B cell (primary cell): ENCODE results near the gene PFKM. TPM values are rescaled to one million over a fixed set of nuclear protein-coding genes. Genes with fewer than 3 reads are reported as not detected.

Experiments
- ATAC-seq: fragments of 200-7000 bp; cut with Tn5 transposase; one replicate; pipeline ENCODE4 v1.10.0; 2021; ENCODE audit warnings: low read depth, mild to moderate bottlenecking, moderate number of reproducible peaks, moderate library complexity
- CTCF ChIA-PET: fragments of 350-600 bp; sonication (Branson Sonifier 250); formaldehyde crosslinking; loops from one replicate; lab custom pipeline; 2021; ENCODE audit warnings: antibody characterized with exemption, inconsistent platforms; lab: Charles Lee
- POLR2A ChIA-PET: fragments of 350-600 bp; sonication (Branson Sonifier 250); formaldehyde crosslinking; loops from one replicate; lab custom pipeline; 2021; ENCODE audit warnings: antibody characterized with exemption; lab: Charles Lee
- DNase-seq: peaks from one replicate; pipeline ENCODE4 v3.0.0; 2013
- H2AFZ ChIP-seq: 2 replicates; pipeline ENCODE4 v1.6.1; 2012; ENCODE audit warnings: mild to moderate bottlenecking, low read depth, low read length; ENCODE audit not compliant: insufficient read depth, poor library complexity, severe bottlenecking
- H3K27ac ChIP-seq, 2 donors: 1 replicate in 1 of 2; 2 replicates in 1 of 2; pipeline ENCODE4 v1.5.1; 2012 to 2013; ENCODE audit warnings: low read length in 2 of 2, mild to moderate bottlenecking in 2 of 2, moderate library complexity in 1 of 2
- H3K27me3 ChIP-seq, 4 experiments: fragments of 200-600 bp in 1 of 4; sonication (generic) in 1 of 4; replicated peaks in 1 of 4; 1 replicate in 2 of 4; 2 replicates in 2 of 4; pipeline versions ENCODE4 v1.6.1 to v1.7.0; 2013 to 2016; ENCODE audit warnings: low read length in 3 of 4, mild to moderate bottlenecking in 2 of 4, mixed read lengths in 1 of 4, moderate library complexity in 1 of 4; ENCODE audit not compliant: insufficient read depth in 4 of 4, control insufficient read depth in 3 of 4; ENCODE audit errors: control extremely low read depth in 1 of 4
- H3K36me3 ChIP-seq, 2 experiments: replicated peaks in 1 of 2; 1 replicate in 1 of 2; 2 replicates in 1 of 2; pipeline versions ENCODE4 v1.6.1 to v1.7.1; 2013; ENCODE audit warnings: low read length in 1 of 2; ENCODE audit not compliant: insufficient read depth in 2 of 2, control insufficient read depth in 1 of 2; ENCODE audit errors: control extremely low read depth in 1 of 2, extremely low read depth in 1 of 2
- H3K4me1 ChIP-seq, 2 donors: fragments of 200-600 bp in 1 of 2; sonication (generic) in 1 of 2; 1 replicate in 1 of 2; 2 replicates in 1 of 2; pipeline versions ENCODE4 v1.5.1 to v1.6.1; 2013 to 2017; ENCODE audit warnings: low read length in 2 of 2; ENCODE audit not compliant: control insufficient read depth in 2 of 2, insufficient read depth in 2 of 2
- H3K4me2 ChIP-seq: replicated peaks from 2 replicates; pipeline ENCODE3; 2012; ENCODE audit warnings: mild to moderate bottlenecking, low read depth, low read length; ENCODE audit not compliant: poor library complexity, severe bottlenecking
- H3K4me3 ChIP-seq, 5 experiments: fragments of 200-600 bp in 1 of 5; sonication (generic) in 1 of 5; 1 replicate in 3 of 5; 2 replicates in 2 of 5; pipeline versions ENCODE4 v1.5.1 to v1.7.0; 2011 to 2016; ENCODE audit warnings: low read length in 4 of 5, mild to moderate bottlenecking in 4 of 5, low read depth in 2 of 5, control low read depth in 1 of 5, moderate library complexity in 1 of 5; ENCODE audit not compliant: insufficient read depth in 1 of 5; ENCODE audit errors: control extremely low read depth in 1 of 5, extremely low read depth in 1 of 5
- H3K79me2 ChIP-seq: fragments of 200-600 bp; sonication (generic); one replicate; pipeline ENCODE4 v1.6.0; 2016; ENCODE audit warnings: low read length; ENCODE audit not compliant: control insufficient read depth, insufficient read depth
- H3K9ac ChIP-seq: fragments of 200-600 bp; sonication (generic); 2 replicates; pipeline ENCODE4 v1.6.1; 2017; ENCODE audit warnings: mild to moderate bottlenecking, low read length, moderate library complexity
- H3K9me3 ChIP-seq, 3 donors: one replicate each; pipeline versions ENCODE4 v1.6.1 to v1.7.1; 2013; ENCODE audit warnings: low read length in 2 of 3; ENCODE audit not compliant: control insufficient read depth in 2 of 3, insufficient read depth in 1 of 3; ENCODE audit errors: control extremely low read depth in 1 of 3
- H4K20me1 ChIP-seq: 2 replicates; pipeline ENCODE4 v1.6.0; 2012; ENCODE audit warnings: mild to moderate bottlenecking, low read length; ENCODE audit not compliant: insufficient read depth, control insufficient read depth, poor library complexity, severe bottlenecking
- H3K27ac Mint-ChIP-seq: one replicate; pipeline ENCODE4 v1.8.0; 2021; ENCODE audit warnings: mixed read lengths
- H3K27me3 Mint-ChIP-seq: one replicate; pipeline ENCODE4 v1.8.0; 2021; ENCODE audit warnings: mixed read lengths
- H3K4me1 Mint-ChIP-seq: one replicate; pipeline ENCODE4 v1.8.0; 2021; ENCODE audit warnings: mixed read lengths
- H3K4me3 Mint-ChIP-seq: one replicate; pipeline ENCODE4 v1.8.0; 2021; ENCODE audit warnings: mixed read lengths
- H3K9me3 Mint-ChIP-seq: one replicate; pipeline ENCODE4 v1.8.0; 2022; ENCODE audit warnings: mixed read lengths; ENCODE audit not compliant: insufficient read depth
- EZH2 ChIP-seq: IDR thresholded peaks from 2 replicates; pipeline ENCODE4 v1.6.1; 2012; ENCODE audit warnings: borderline replicate concordance, low read depth, mild to moderate bottlenecking, moderate library complexity, low read length; ENCODE audit not compliant: insufficient read depth, poor library complexity, severe bottlenecking
- WGBS: methylation state at CpG from one replicate; pipeline ENCODE4 v1.1.5; 2013; ENCODE audit warnings: missing lambda C conversion rate; ENCODE audit not compliant: insufficient coverage; 5-methylcytosine and 5-hydroxymethylcytosine counted together
- intact Hi-C: fragments of 100-400 bp; cut with micrococcal nuclease; formaldehyde crosslinking; loops from one replicate; pipeline ENCODE4 v1.10.0; 2022
- polyA plus RNA-seq: library from polyadenylated mRNA; depleted of rRNA; stranded (reverse); fragments of >200 nt; gene quantifications from 2 replicates; pipeline ENCODE4 v1.2.3, GENCODE V29; 2012
- total RNA-seq, 2 donors: library from RNA; stranded (reverse); fragments of 120-200 nt in 1 of 2; gene quantifications; 1 replicate in 1 of 2; 2 replicates in 1 of 2; pipeline versions ENCODE4 v1.2.3 to v1.2.4, GENCODE V29; 2013 to 2022
- TF ChIP-seq, protein P1 (sequence below): fragments of 200-600 bp; IDR thresholded peaks from one replicate; pipeline ENCODE4 v1.8.0; 2022; ENCODE audit warnings: antibody characterized with exemption, mild to moderate bottlenecking

The PFKM gene
- total and polyA plus RNA-seq, 2 donors (not counting 1 experiment from before 2014, with no cell fraction given): 20.3 to 43.0 TPM

DNA sequence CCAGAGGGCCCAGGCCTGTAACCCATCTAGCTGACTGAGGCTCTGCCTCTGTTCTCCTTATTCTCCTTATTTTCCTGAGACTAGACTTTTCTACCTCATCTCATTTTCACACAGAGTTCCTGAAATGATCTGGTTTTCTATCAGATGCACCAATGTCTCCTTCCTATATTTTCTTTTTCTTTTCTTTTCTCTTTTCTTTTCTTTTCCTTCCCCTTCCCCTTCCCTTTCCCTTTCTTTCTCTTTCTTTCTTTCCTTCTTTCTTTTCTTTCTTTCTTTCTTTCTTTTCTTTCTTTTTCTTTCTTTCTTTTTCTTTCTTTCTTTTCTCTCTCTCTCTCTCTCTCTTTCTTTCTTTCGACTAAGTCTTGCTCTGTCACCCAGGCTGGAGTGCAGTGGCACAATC is 61.3 kb downstream of the PFKM start:
- no peaks in the 10 kb centered on the region for H3K9me3 Mint-ChIP-seq
- no peaks in the 10 kb centered on the region for H4K20me1 ChIP-seq
- CTCF ChIA-PET: interaction anchor here (1.5 to 2.9 kb wide), 3 partner anchors 9 to 18 kb away, joined by 7 to 13 read pairs (median 9); no protein-coding TSS in a partner anchor

DNA sequence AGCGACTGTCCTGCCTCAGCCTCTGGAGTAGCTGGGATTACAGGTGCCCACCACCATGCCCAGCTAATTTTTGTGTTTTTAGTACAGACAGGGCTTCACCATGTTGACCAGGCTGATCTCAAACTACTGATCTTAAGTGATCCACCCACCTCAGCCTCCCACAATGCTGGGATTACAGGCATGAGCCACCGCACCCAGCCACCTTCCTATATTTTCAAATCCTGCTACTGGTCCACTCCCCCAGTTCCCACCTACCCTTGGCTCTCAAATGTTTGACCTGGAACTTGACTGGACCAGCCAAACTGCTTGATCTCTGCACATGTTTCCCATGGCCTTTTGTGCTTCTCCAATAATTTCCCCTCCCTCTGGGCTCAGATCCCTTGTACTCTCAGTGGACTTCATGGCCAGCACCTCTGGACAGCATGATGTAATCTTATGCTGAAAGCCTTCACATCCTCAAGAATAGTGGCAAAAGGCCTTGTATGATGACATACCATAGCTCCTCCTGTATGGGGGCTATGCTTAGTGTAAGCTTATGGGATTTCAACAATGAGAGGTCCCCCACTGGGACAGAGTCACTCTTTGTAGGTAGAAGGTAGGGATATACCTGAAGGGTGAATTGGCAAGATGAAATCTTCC is 61.8 kb downstream of the PFKM start:
- Histone ChIP-seq H3K79me2 (no peaks in the 10 kb centered on the region), H4K20me1 (no peaks in the 10 kb centered on the region), H3K27ac (no peak overlapping the region), H3K4me2 (no peak overlapping the region), H3K4me3 (no peak overlapping the region), H3K27me3 (peaks cover 0 to 36% (median 22%) of the 10 kb centered on the region in 4 experiments), H2AFZ (no peak overlapping the region), H3K36me3 (no peaks in the 10 kb centered on the region), H3K4me1 (peaks cover 27 to 29% of the 10 kb centered on the region in 2 donors), H3K9me3 (peaks cover 0 to 4% (median 0%) of the 10 kb centered on the region in 3 donors), H3K9ac (no peak overlapping the region)
- H3K4me3 Mint-ChIP-seq: no peak overlapping the region
- ATAC-seq (no peak), DNase-seq (no peak)
- ChIA-PET POLR2A (no interaction called here), CTCF (interaction anchor here (1.7 to 2.9 kb wide), 2 partner anchors 8 to 16 kb away, joined by 9 to 13 read pairs; no protein-coding TSS in a partner anchor)
- 100% methylated on average over 2 of the region's 2 CpGs for WGBS
- H3K27ac Mint-ChIP-seq: peak overlapping the region; percentile 56
- intact Hi-C loops: loop anchor here (5.0 to 10.0 kb wide), 2 partner anchors 171 to 476 kb away; partner anchors contain the start of genes RPAP3 and ZNF641
- no peaks in the 10 kb centered on the region for H3K9me3 Mint-ChIP-seq
- TF ChIP-seq, protein P1, sequence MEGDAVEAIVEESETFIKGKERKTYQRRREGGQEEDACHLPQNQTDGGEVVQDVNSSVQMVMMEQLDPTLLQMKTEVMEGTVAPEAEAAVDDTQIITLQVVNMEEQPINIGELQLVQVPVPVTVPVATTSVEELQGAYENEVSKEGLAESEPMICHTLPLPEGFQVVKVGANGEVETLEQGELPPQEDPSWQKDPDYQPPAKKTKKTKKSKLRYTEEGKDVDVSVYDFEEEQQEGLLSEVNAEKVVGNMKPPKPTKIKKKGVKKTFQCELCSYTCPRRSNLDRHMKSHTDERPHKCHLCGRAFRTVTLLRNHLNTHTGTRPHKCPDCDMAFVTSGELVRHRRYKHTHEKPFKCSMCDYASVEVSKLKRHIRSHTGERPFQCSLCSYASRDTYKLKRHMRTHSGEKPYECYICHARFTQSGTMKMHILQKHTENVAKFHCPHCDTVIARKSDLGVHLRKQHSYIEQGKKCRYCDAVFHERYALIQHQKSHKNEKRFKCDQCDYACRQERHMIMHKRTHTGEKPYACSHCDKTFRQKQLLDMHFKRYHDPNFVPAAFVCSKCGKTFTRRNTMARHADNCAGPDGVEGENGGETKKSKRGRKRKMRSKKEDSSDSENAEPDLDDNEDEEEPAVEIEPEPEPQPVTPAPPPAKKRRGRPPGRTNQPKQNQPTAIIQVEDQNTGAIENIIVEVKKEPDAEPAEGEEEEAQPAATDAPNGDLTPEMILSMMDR: no peak
- no peak for TF ChIP-seq EZH2
- H3K27me3 Mint-ChIP-seq: peaks cover 59% of the 10 kb centered on the region
- H3K4me1 Mint-ChIP-seq: peaks cover 28% of the 10 kb centered on the region

More for the DNA sequence above, 61.3 kb downstream of the PFKM start:
- ATAC-seq (no peak), DNase-seq (no peak)
- POLR2A ChIA-PET: no interaction called here
- Histone ChIP-seq H3K4me1 (peaks cover 24 to 26% of the 10 kb centered on the region in 2 donors), H2AFZ (no peak overlapping the region), H3K27me3 (peaks cover 0 to 38% (median 22%) of the 10 kb centered on the region in 4 experiments), H3K36me3 (no peaks in the 10 kb centered on the region), H3K4me3 (no peak overlapping the region), H3K4me2 (no peak overlapping the region), H3K79me2 (no peaks in the 10 kb centered on the region), H3K27ac (no peak overlapping the region), H3K9me3 (peaks cover 0 to 4% (median 0%) of the 10 kb centered on the region in 3 donors), H3K9ac (no peak overlapping the region)
- Mint-ChIP-seq H3K27ac (no peak overlapping the region), H3K27me3 (peaks cover 63% of the 10 kb centered on the region), H3K4me3 (no peak overlapping the region), H3K4me1 (peaks cover 25% of the 10 kb centered on the region)
- 100% methylated on average over 1 of the region's 1 CpG for WGBS
- intact Hi-C loops: loop anchor here (5.0 to 10.0 kb wide), 2 partner anchors 172 to 476 kb away; partner anchors contain the start of genes RPAP3 and ZNF641
- TF ChIP-seq EZH2: no peak
- TF ChIP-seq, protein P1: peak; percentile 23
